ENCODE data around the gene PRKCE. TPM values are rescaled to one million over a fixed set of nuclear protein-coding genes. Genes with fewer than 3 reads are reported as not detected.

Gene PRKCE
- total RNA-seq, 1 experiment from 2014 or later = 21.7 TPM

DNA sequence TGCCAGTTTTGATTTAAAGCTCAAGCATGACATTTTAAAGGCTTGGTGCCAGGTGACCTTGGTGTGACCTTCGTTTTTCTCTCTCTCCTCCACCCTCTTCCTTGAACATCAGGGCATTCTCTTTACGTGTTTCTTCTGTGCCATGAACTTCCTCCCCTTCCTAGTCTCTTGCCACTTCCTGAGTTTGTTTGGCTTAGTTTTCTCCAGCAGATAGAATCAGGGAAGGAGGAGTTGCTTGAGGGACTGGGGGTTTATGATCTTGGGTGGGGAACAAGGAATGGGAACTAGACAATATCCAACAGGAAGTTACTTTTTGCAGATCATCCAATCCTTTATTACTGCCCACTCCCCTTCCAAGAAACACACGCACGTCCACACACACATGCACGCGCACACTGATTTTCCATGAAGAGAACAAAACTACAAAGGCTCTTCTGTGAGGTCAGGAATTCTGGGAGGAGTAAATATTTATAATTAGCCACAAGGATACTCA, 435.1 kb downstream of the PRKCE start:
- Histone ChIP-seq H4K20me1 (ENCODE audit: insufficient read depth) (no peaks in the 10 kb centered on the region), H3K79me2 (ENCODE audit: low read depth) (no peaks in the 10 kb centered on the region), H3K27ac (no peak overlapping the region), H3K9me3 (ENCODE audit: insufficient read depth, low read depth) (no peaks in the 10 kb centered on the region), H3F3A (ENCODE audit: insufficient read depth, low read depth) (no peaks in the 10 kb centered on the region), H3K4me1 (replicated peaks; ENCODE audit: insufficient read depth) (no peaks in the 10 kb centered on the region), H3K9me2 (ENCODE audit: insufficient read depth) (no peaks in the 10 kb centered on the region), H3K4me2 (no peak overlapping the region), H3K27me3 (ENCODE audit: insufficient read depth, low read depth) (no peaks in the 10 kb centered on the region), H3K4me3 (no peak overlapping the region), H2AFZ (no peak overlapping the region), H3K36me3 (ENCODE audit: low read depth) (peaks cover 8% of the 10 kb centered on the region; the same call in 1 of the 2 replicates)
- BruUV-seq (replicated peaks) = no TSS peak
- intact Hi-C loops (cut with micrococcal nuclease; ENCODE audit: unreplicated experiment) = no loop called here
- no peak for TF ChIP-seq EZH2 (IDR thresholded peaks at IDR 0.05; ENCODE audit: low read depth)
- TF ChIP-seq, protein P1, sequence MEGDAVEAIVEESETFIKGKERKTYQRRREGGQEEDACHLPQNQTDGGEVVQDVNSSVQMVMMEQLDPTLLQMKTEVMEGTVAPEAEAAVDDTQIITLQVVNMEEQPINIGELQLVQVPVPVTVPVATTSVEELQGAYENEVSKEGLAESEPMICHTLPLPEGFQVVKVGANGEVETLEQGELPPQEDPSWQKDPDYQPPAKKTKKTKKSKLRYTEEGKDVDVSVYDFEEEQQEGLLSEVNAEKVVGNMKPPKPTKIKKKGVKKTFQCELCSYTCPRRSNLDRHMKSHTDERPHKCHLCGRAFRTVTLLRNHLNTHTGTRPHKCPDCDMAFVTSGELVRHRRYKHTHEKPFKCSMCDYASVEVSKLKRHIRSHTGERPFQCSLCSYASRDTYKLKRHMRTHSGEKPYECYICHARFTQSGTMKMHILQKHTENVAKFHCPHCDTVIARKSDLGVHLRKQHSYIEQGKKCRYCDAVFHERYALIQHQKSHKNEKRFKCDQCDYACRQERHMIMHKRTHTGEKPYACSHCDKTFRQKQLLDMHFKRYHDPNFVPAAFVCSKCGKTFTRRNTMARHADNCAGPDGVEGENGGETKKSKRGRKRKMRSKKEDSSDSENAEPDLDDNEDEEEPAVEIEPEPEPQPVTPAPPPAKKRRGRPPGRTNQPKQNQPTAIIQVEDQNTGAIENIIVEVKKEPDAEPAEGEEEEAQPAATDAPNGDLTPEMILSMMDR (conservative IDR thresholded peaks at IDR 0.05) = no peak
- ChIA-PET POLR2A (ENCODE audit: unreplicated experiment) (no interaction called here), CTCF (no interaction called here)
- DNase-seq = no peak

DNA sequence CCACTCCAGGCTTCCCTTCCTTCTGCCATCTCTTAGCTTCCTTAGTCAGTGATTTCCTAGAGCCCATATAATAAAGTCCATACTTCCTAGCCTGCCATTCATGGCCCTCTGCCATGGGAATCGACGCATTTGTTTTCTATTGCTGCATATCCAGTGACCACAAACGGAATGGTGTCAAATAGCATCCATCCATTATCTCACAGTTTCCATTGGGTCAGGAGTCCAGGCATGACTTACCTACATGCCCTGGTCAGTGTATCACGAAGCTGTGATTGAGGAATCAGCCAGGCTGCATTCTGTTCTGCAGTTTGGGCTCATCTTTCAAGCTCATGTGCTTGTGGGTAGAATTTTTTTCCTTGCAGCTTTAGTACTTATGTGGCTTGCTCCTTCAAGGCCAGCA, 436.0 kb downstream of the PRKCE start:
- no peaks in the 10 kb centered on the region for H3K27me3 ChIP-seq (ENCODE audit: insufficient read depth, low read depth)
- H4K20me1 ChIP-seq (ENCODE audit: insufficient read depth) = no peaks in the 10 kb centered on the region
- H2AFZ ChIP-seq = no peak overlapping the region
- H3K27ac ChIP-seq = no peak overlapping the region
- no peak for DNase-seq
- intact Hi-C loops (cut with micrococcal nuclease; ENCODE audit: unreplicated experiment) = no loop called here
- H3K9me2 ChIP-seq (ENCODE audit: insufficient read depth) = no peaks in the 10 kb centered on the region
- POLR2A ChIA-PET (ENCODE audit: unreplicated experiment) = no interaction called here
- no peaks in the 10 kb centered on the region for H3K79me2 ChIP-seq (ENCODE audit: low read depth)
- no TSS peak for BruUV-seq (replicated peaks)
- H3F3A ChIP-seq (ENCODE audit: insufficient read depth, low read depth) = no peaks in the 10 kb centered on the region
- TF ChIP-seq, protein P1 (conservative IDR thresholded peaks at IDR 0.05) = no peak
- no peak for TF ChIP-seq EZH2 (IDR thresholded peaks at IDR 0.05; ENCODE audit: low read depth)
- no peaks in the 10 kb centered on the region for H3K4me1 ChIP-seq (replicated peaks; ENCODE audit: insufficient read depth)
- no peak overlapping the region for H3K4me3 ChIP-seq
- CTCF ChIA-PET = no interaction called here
- peaks cover 8% of the 10 kb centered on the region; the same call in 1 of the 2 replicates for H3K36me3 ChIP-seq (ENCODE audit: low read depth)
- no peak overlapping the region for H3K4me2 ChIP-seq
- no peaks in the 10 kb centered on the region for H3K9me3 ChIP-seq (ENCODE audit: insufficient read depth, low read depth)

DNA sequence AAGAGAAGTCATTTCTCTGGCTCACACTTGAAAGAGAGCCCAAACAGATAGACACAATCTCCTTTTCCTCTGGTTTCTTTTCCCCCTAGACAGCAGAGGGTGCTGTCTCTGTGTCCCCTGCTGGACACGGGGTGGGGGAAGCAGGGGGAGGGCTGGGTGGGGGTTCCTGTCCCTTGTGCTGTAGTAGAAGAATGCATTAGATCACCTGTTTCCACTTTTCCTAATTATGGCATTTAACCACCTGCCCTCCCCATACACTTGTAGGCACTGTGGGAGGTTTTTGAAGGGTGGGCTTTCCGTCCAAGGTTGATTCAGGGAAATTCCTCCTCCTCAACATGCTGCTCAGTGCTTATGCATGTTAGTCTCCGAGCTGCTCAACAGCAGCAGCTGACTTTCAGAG, 439.5 kb downstream of the PRKCE start:
- TF ChIP-seq, protein P1 (conservative IDR thresholded peaks at IDR 0.05) = peak; percentile 26; the same call in 1 of the 2 replicates
- no peak for TF ChIP-seq EZH2 (IDR thresholded peaks at IDR 0.05; ENCODE audit: low read depth)
- H2AFZ ChIP-seq = no peak overlapping the region
- H3K4me2 ChIP-seq = no peak overlapping the region
- CTCF ChIA-PET = no interaction called here
- no peaks in the 10 kb centered on the region for H3K27me3 ChIP-seq (ENCODE audit: insufficient read depth, low read depth)
- POLR2A ChIA-PET (ENCODE audit: unreplicated experiment) = no interaction called here
- DNase-seq = no peak
- H3K36me3 ChIP-seq (ENCODE audit: low read depth) = peaks cover 25% of the 10 kb centered on the region
- BruUV-seq (replicated peaks) = no TSS peak
- no peaks in the 10 kb centered on the region for H4K20me1 ChIP-seq (ENCODE audit: insufficient read depth)
- no peaks in the 10 kb centered on the region; the same call in 1 of the 2 replicates for H3F3A ChIP-seq (ENCODE audit: insufficient read depth, low read depth)
- no peaks in the 10 kb centered on the region for H3K4me1 ChIP-seq (replicated peaks; ENCODE audit: insufficient read depth)
- no peak overlapping the region for H3K4me3 ChIP-seq
- H3K27ac ChIP-seq = no peak overlapping the region
- H3K9me3 ChIP-seq (ENCODE audit: insufficient read depth, low read depth) = peaks cover 25% of the 10 kb centered on the region
- H3K79me2 ChIP-seq (ENCODE audit: low read depth) = no peaks in the 10 kb centered on the region
- no peaks in the 10 kb centered on the region for H3K9me2 ChIP-seq (ENCODE audit: insufficient read depth)
- intact Hi-C loops (cut with micrococcal nuclease; ENCODE audit: unreplicated experiment) = no loop called here
